Neuronal stem cell (in vitro differentiated cells): Measurements from ENCODE around the gene KPTN.
A peak's percentile ranks its signal among the peaks of the same experiment; 100 is the strongest.

Source experiments
- DNase-seq: peaks from one replicate; pipeline ENCODE4 v3.0.0-alpha.2; 2013; ENCODE audit warnings: low spot score
- H2AFZ ChIP-seq: one replicate; pipeline ENCODE4 v1.6.1; 2013; ENCODE audit warnings: mild to moderate bottlenecking, low read length, inconsistent platforms
- H2AK5ac ChIP-seq: 2 replicates; pipeline ENCODE4 v1.6.1; 2013; ENCODE audit warnings: low read depth, mild to moderate bottlenecking, inconsistent platforms, low read length, moderate library complexity, mixed read lengths
- H2BK120ac ChIP-seq: 2 replicates; pipeline ENCODE4 v1.6.1; 2013; ENCODE audit warnings: low read depth, mild to moderate bottlenecking, inconsistent platforms, low read length, moderate library complexity, mixed read lengths
- H2BK12ac ChIP-seq: one replicate; pipeline ENCODE4 v1.6.1; 2013; ENCODE audit warnings: low read length, inconsistent platforms
- H2BK15ac ChIP-seq: 2 replicates; pipeline ENCODE4 v1.6.1; 2013; ENCODE audit warnings: mild to moderate bottlenecking, low read length, inconsistent platforms, mixed read lengths
- H2BK5ac ChIP-seq: one replicate; pipeline ENCODE4 v1.6.1; 2013; ENCODE audit warnings: inconsistent platforms, mild to moderate bottlenecking, low read length, moderate library complexity
- H3K14ac ChIP-seq: one replicate; pipeline ENCODE4 v1.6.1; 2013; ENCODE audit warnings: low read length, inconsistent platforms
- H3K18ac ChIP-seq: 2 replicates; pipeline ENCODE4 v1.6.1; 2013; ENCODE audit warnings: low read length, inconsistent platforms
- H3K23ac ChIP-seq: 2 replicates; pipeline ENCODE4 v1.6.1; 2013; ENCODE audit warnings: low read depth, mild to moderate bottlenecking, mixed read lengths, low read length, inconsistent platforms; ENCODE audit not compliant: poor library complexity
- H3K27ac ChIP-seq: replicated peaks from 3 replicates; pipeline ENCODE4 v1.5.1; 2013; ENCODE audit warnings: low read length, inconsistent platforms
- H3K27me3 ChIP-seq, 3 experiments: 2 replicates each; pipeline ENCODE4 v1.6.1; 2013; ENCODE audit warnings: low read length in 3 of 3, mild to moderate bottlenecking in 2 of 3, inconsistent platforms in 1 of 3, low read depth in 1 of 3, mixed read lengths in 1 of 3, moderate library complexity in 1 of 3; ENCODE audit not compliant: control insufficient read depth in 3 of 3, insufficient read depth in 3 of 3
- H3K36me3 ChIP-seq, 2 donors: replicated peaks in 1 of 2; 2 replicates each; pipeline ENCODE4 v1.6.1; 2013; ENCODE audit warnings: low read length in 2 of 2; ENCODE audit not compliant: control insufficient read depth in 2 of 2, insufficient read depth in 2 of 2
- H3K4ac ChIP-seq: 2 replicates; pipeline ENCODE4 v1.6.1; 2013; ENCODE audit warnings: inconsistent platforms, mild to moderate bottlenecking, low read length, moderate library complexity
- H3K4me1 ChIP-seq, 2 donors: 1 replicate in 1 of 2; 2 replicates in 1 of 2; pipeline ENCODE4 v1.6.1; 2013; ENCODE audit warnings: low read length in 2 of 2, low read depth in 1 of 2; ENCODE audit not compliant: control insufficient read depth in 2 of 2, insufficient read depth in 1 of 2
- H3K4me2 ChIP-seq: one replicate; pipeline ENCODE4 v1.6.1; 2013; ENCODE audit warnings: mild to moderate bottlenecking, low read length, inconsistent platforms; ENCODE audit not compliant: insufficient read depth, poor library complexity, severe bottlenecking
- H3K4me3 ChIP-seq, 2 donors: 2 replicates each; pipeline ENCODE4 v1.5.1; 2013; ENCODE audit warnings: low read length in 2 of 2, mild to moderate bottlenecking in 2 of 2, inconsistent platforms in 1 of 2, moderate library complexity in 1 of 2
- H3K79me1 ChIP-seq: one replicate; pipeline ENCODE4 v1.6.1; 2013; ENCODE audit warnings: low read depth, mild to moderate bottlenecking, inconsistent platforms, low read length, moderate library complexity
- H3K9ac ChIP-seq: one replicate; pipeline ENCODE4 v1.6.1; 2013; ENCODE audit warnings: mild to moderate bottlenecking, low read depth, low read length, inconsistent platforms; ENCODE audit not compliant: poor library complexity
- H3K9me3 ChIP-seq, 2 donors: replicated peaks in 1 of 2; 2 replicates each; pipeline versions ENCODE3 to v1.6.1; 2013; ENCODE audit warnings: low read length in 2 of 2, mild to moderate bottlenecking in 2 of 2, inconsistent platforms in 1 of 2, low read depth in 1 of 2, mixed read lengths in 1 of 2, moderate library complexity in 1 of 2; ENCODE audit not compliant: control insufficient read depth in 2 of 2, insufficient read depth in 1 of 2
- H4K8ac ChIP-seq: one replicate; pipeline ENCODE4 v1.6.1; 2013; ENCODE audit warnings: low read depth, mild to moderate bottlenecking, inconsistent platforms, low read length, moderate library complexity
- H4K91ac ChIP-seq: one replicate; pipeline ENCODE4 v1.6.1; 2013; ENCODE audit warnings: low read length, low read depth, mild to moderate bottlenecking, inconsistent platforms; ENCODE audit not compliant: poor library complexity
- WGBS, 2 donors: extraction: QIAGEN DNeasy Blood & Tissue Kit; methylation state at CpG; one replicate each; pipeline ENCODE4 v1.1.7; 2013; ENCODE audit warnings: missing lambda C conversion rate in 2 of 2, mixed read lengths in 1 of 2; ENCODE audit not compliant: insufficient read length in 2 of 2, insufficient replicate concordance in 1 of 2; ENCODE audit errors: extremely low coverage in 2 of 2; 5-methylcytosine and 5-hydroxymethylcytosine counted together

KPTN gene

GRCh38 chr19:47490031-47490430 lies 6.0 kb upstream of the KPTN start:
- H3K27ac ChIP-seq = no peak overlapping the region
- H3K4me2 ChIP-seq = no peak overlapping the region

DNA sequence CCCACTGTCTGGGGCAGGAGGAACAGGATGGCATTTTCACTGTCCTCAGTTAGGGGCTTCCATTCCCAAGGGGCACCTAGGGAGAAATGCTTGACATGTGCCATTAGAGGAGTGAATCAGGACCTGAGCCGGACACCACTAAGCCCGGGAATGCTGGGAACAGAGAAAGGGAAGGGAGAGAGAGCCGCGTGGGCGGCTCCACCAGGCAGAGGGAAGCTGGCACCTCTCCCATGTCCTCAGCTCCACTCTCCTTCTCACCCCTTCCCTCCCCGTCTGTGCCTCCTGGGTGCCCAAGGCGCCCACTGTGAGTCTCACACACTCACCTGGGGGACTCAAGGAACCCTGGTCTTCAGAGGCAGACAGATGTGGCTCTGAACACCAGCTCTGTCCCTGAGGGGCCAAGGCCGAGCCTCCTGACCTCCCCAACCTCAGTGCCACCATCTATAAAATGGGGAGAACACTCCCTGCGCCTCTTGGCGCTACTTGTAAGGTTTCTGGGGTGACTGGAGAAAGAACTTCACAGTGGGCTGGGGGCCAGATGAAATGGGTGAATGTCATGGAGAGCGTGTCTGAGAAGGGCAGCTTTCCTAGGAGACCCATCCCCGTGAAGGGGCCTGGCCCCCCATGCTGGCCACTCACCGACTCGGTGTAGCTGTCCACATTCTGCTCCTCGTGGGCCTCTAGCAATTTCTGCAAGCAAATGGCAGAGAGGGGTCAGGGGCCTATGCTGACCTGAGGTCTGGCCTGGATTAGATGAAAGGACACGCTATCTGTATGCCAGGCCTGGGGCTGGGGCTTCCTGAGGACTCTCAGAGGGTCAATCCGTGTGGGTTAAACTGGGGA lies 5.3 kb upstream of the KPTN start:
- Histone ChIP-seq H3K23ac (no peak overlapping the region), H4K8ac (no peak overlapping the region), H3K27me3 (no peaks in the 10 kb centered on the region), H3K36me3 (peaks cover 18 to 59% of the 10 kb centered on the region in 2 donors), H2BK15ac (no peak overlapping the region), H3K4me2 (no peak overlapping the region), H3K9ac (no peak overlapping the region), H4K91ac (no peak overlapping the region), H3K27ac (no peak overlapping the region), H2BK12ac (no peak overlapping the region), H2AFZ (no peak overlapping the region), H3K9me3 (peaks cover 0 to 2% of the 10 kb centered on the region in 2 donors), H2BK120ac (no peak overlapping the region), H3K4me1 (peaks cover 0 to 6% of the 10 kb centered on the region in 2 donors), H2AK5ac (no peak overlapping the region), H3K4ac (no peak overlapping the region), H3K18ac (no peak overlapping the region), H2BK5ac (no peak overlapping the region), H3K79me1 (peaks cover 12% of the 10 kb centered on the region), H3K14ac (no peak overlapping the region), H3K4me3 (no peak overlapping the region)
- no peak for DNase-seq
- WGBS, 2 donors = no CpG with 5 or more reads among the region's 17 CpGs

More at GRCh38 chr19:47490031-47490430, 6.0 kb upstream of the KPTN start:
- Histone ChIP-seq H2BK12ac (no peak overlapping the region), H2BK15ac (no peak overlapping the region), H2AFZ (no peak overlapping the region), H4K91ac (no peak overlapping the region), H2AK5ac (no peak overlapping the region), H3K4ac (no peak overlapping the region), H3K9ac (peak overlapping the region; percentile 34), H3K23ac (peak overlapping the region; percentile 0), H3K9me3 (peaks cover 0 to 2% of the 10 kb centered on the region in 2 donors), H3K4me1 (peaks cover 0 to 6% of the 10 kb centered on the region in 2 donors), H3K27me3 (no peaks in the 10 kb centered on the region), H4K8ac (no peak overlapping the region), H2BK120ac (no peak overlapping the region), H3K14ac (no peak overlapping the region), H3K18ac (no peak overlapping the region), H3K36me3 (peaks cover 18 to 61% of the 10 kb centered on the region in 2 donors), H2BK5ac (no peak overlapping the region), H3K4me3 (peak overlapping the region in 1 of 2 donors; percentile 71), H3K79me1 (peaks cover 12% of the 10 kb centered on the region)
- no peak for DNase-seq
- 100% methylated on average over 4 to 7 of the region's 7 CpGs for WGBS, 2 donors

- H3K4me2 ChIP-seq = no peak overlapping the region
- peaks cover 0 to 2% of the 10 kb centered on the region in 2 donors for H3K9me3 ChIP-seq
- H3K36me3 ChIP-seq = peaks cover 18 to 52% of the 10 kb centered on the region in 2 donors
- H4K8ac ChIP-seq = peak overlapping the region; percentile 9
- no peak overlapping the region for H4K91ac ChIP-seq
- H3K23ac ChIP-seq = no peak overlapping the region
- peaks cover 11% of the 10 kb centered on the region for H3K79me1 ChIP-seq
- H3K27ac ChIP-seq = no peak overlapping the region
- H3K4me3 ChIP-seq = no peak overlapping the region
- peaks cover 2 to 6% of the 10 kb centered on the region in 2 donors for H3K4me1 ChIP-seq
- no peak overlapping the region for H3K4ac ChIP-seq
- no peak overlapping the region for H3K14ac ChIP-seq
- H2BK15ac ChIP-seq = no peak overlapping the region
- H3K9ac ChIP-seq = peak overlapping the region; percentile 3
- no peak overlapping the region for H2BK5ac ChIP-seq
- H2AFZ ChIP-seq = no peak overlapping the region
- H3K18ac ChIP-seq = no peak overlapping the region
- H2AK5ac ChIP-seq = no peak overlapping the region
- H2BK12ac ChIP-seq = no peak overlapping the region
- WGBS, 2 donors = no CpG with 5 or more reads among the region's 19 CpGs
- no peak overlapping the region for H2BK120ac ChIP-seq
- H3K27me3 ChIP-seq = no peaks in the 10 kb centered on the region
- no peak for DNase-seq
Measured at GRCh38 chr19:47487551-47488515, 3.8 kb upstream of the KPTN start.
